GM12872 (cell line): ENCODE results near the gene SPEF2.

Source experiments
- TF ChIP-seq, protein P1 (sequence below): IDR thresholded peaks from 3 replicates; pipeline ENCODE4 v1.5.1; 2011; ENCODE audit warnings: low read depth, mild to moderate bottlenecking, low read length, moderate library complexity; ENCODE audit not compliant: insufficient read depth

The SPEF2 gene

DNA sequence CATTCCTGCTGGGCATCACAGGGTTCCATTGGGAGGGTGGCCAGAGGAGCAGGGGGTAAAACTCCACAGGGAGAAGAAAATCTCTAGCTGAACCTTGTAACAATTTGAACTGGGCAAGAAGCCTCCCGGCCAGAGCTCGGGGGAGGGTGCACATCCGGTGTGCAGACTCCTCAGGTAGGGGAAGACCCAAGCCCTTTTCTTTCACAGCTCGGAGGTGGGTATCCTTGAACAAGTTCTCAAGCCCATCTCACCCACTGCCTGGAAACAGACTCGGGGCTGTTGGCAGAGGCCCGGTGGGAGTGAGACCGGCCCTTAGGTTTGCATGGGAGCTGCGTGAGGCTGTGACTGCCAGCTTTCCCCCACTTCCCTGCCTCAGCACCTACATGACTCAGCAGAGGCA lies 127.5 kb downstream of the SPEF2 start:
- TF ChIP-seq, protein P1, sequence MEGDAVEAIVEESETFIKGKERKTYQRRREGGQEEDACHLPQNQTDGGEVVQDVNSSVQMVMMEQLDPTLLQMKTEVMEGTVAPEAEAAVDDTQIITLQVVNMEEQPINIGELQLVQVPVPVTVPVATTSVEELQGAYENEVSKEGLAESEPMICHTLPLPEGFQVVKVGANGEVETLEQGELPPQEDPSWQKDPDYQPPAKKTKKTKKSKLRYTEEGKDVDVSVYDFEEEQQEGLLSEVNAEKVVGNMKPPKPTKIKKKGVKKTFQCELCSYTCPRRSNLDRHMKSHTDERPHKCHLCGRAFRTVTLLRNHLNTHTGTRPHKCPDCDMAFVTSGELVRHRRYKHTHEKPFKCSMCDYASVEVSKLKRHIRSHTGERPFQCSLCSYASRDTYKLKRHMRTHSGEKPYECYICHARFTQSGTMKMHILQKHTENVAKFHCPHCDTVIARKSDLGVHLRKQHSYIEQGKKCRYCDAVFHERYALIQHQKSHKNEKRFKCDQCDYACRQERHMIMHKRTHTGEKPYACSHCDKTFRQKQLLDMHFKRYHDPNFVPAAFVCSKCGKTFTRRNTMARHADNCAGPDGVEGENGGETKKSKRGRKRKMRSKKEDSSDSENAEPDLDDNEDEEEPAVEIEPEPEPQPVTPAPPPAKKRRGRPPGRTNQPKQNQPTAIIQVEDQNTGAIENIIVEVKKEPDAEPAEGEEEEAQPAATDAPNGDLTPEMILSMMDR: no peak

DNA sequence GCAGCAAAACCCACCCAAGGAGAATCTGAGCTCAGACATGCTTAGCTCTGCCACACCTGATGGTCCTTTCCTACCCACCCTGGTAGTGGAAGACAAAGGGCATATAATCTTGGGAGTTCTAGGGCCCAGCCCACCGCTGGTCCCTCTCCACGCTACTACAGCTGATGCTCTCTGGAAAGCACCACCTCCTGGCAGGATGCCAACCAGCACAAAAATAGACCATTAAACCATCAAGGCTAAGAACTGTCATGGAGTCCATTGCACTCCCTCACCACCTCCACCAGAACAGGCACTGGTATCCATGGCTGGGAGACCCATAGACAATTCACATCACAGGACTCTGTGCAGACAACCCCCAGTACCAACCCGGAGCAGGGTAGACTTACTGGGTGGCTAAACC lies 128.0 kb downstream of the SPEF2 start:
- TF ChIP-seq, protein P1: no peak

DNA sequence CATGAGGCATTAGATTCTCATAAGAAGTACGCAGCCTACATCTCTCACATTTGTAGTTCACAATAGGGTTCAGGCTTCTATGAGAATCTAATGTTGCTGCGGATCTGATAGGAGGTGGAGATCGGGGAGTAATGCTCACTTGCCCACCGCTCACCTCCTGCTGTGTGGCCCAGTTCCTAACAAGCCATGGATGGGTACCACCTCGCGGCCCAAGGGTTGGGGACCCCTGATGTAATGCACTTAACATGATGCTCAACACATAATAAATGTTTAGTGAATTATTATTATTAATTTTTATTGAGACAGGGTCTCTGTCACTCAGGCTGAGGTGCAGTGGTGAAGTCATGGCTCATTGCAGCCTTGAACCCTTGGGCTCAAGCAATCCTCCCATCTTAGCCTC lies 134.3 kb downstream of the SPEF2 start:
- TF ChIP-seq, protein P1: no peak

DNA sequence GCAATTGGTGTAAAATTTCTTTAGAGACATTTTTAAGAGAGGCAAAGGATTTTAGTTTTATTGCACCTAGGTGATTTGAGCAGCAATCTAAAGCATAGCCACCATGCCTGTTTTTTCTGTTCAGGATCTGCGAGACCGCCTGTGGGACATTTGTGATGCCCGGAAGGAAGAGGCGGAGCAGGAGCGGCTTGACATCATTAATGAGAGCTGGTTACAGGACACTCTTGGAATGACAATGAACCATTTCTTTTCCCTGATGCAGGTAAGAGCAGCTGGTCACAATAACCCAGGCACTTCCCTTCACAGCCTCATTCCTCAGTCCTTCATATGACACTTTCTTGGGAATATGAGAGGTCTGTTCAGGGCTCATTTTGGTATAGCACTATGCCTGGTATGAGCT lies 135.8 kb downstream of the SPEF2 start:
- TF ChIP-seq, protein P1: no peak

DNA sequence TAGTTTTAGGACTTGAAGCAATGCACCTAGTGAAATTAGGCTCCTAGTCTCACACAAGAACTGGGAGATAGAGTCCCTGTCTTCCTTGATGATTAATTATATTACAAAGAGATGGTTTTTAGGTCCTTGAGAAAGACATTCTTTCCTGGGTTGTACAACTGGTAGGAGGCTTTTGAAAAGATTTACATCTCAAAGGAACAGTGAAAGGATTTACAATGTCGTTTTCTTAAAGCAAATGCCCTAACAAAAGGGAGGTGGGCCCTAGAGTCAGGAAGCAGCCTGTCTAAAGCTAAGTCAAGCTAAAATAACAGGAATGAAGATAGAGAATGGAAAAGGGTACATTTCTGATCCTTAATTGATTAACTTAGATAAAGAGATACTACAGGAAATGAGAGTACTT lies 136.8 kb downstream of the SPEF2 start:
- TF ChIP-seq, protein P1: no peak

DNA sequence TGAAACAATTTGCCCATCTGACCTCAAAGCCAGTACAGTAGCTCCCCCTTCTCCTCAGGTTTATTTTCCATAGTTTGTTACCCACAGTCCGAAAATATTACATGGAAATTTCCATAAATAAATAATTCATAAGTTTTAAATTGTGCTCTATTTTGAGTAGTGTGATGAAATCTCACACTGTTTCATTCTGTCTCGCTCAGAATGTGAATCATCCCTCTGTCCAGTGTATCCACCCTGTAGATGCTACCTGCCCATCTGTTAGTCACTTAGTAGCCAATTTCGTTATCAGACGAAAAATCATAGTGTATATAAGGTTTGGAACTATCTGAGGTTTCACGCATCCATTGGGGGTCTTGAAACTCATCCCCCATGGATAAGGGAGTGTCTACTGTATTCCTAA lies 138.3 kb downstream of the SPEF2 start:
- TF ChIP-seq, protein P1: no peak

DNA sequence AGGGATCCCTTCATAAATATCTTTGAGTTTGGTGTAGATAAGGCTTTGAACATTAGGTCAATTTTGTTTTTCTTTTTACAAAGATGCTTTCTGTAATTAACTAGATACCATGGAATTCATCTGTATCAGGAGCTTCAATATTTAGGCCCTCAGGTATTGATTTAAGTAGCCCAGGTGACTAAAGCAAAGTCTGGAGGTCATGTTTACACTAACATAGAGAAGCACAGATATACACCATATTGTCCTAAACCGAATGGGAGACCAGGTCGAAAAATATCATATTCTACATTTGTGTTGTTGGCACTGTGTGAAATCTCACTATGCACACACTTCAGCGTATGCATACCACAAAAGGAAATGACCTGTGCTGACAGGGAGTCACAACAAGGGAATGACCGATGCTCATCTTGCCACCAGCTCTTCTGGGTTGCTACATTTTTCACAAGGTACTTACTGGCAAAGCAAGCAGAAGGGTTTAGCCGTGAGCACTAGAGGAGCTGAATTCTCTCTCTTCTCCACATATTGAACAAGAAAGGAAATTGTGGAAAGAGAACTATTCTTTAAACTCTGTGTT lies 140.6 kb downstream of the SPEF2 start:
- TF ChIP-seq, protein P1: no peak
